Adrenal gland (tissue), 12 donors: ENCODE results near the gene XCR1. TPM values are rescaled to one million over a fixed set of nuclear protein-coding genes. Genes with fewer than 3 reads are reported as not detected.
"Not testable (repeated sequence)": the region's sequence is repeated elsewhere in the genome, so short reads cannot be mapped to it uniquely, and the experiment has no call there.

Source experiments
- DNase-seq, 7 donors: peaks; one replicate each; pipeline ENCODE4 v3.0.0-alpha.2; 2019 to 2020
- H3K27ac ChIP-seq, 5 donors: fragments of 200-600 bp; sonication (generic) in 4 of 5; 1 replicate in 3 of 5; 2 replicates in 2 of 5; pipeline versions ENCODE4 v1.5.1 to v1.8.0; 2016 to 2020; ENCODE audit warnings: mild to moderate bottlenecking in 1 of 5
- H3K27me3 ChIP-seq: fragments of 200-600 bp; 2 replicates; pipeline ENCODE4 v1.8.0; 2021
- H3K36me3 ChIP-seq, 2 donors: fragments of 200-600 bp; replicated peaks in 1 of 2; 1 replicate in 1 of 2; 2 replicates in 1 of 2; pipeline versions ENCODE4 v1.5.1 to v1.8.0; 2018 to 2022
- H3K4me1 ChIP-seq, 2 donors: fragments of 200-600 bp; replicated peaks in 1 of 2; 1 replicate in 1 of 2; 2 replicates in 1 of 2; pipeline versions ENCODE4 v1.5.1 to v1.8.0; 2018 to 2021
- H3K4me3 ChIP-seq, 4 donors: fragments of 200-600 bp; sonication (generic) in 3 of 4; one replicate each; pipeline ENCODE4 v1.5.1; 2016 to 2018
- H3K9me3 ChIP-seq, 3 donors: fragments of 200-600 bp; sonication (generic) in 1 of 3; replicated peaks in 1 of 3; 1 replicate in 2 of 3; 2 replicates in 1 of 3; pipeline versions ENCODE4 v1.5.1 to v1.8.0; 2016 to 2021
- POLR2A ChIP-seq, 2 donors: fragments of 450-650 bp; IDR thresholded peaks; one replicate each; pipeline ENCODE4 v1.6.1; 2017; ENCODE audit warnings: antibody characterized with exemption in 2 of 2, mild to moderate bottlenecking in 2 of 2, moderate library complexity in 1 of 2
- WGBS, 4 donors: extraction: QIAGEN DNeasy Blood & Tissue Kit in 2 of 4; methylation state at CpG; one replicate each; pipeline versions ENCODE4 v1.1.5 to v1.1.7; 2013 to 2017; 5-methylcytosine and 5-hydroxymethylcytosine counted together
- intact Hi-C, 2 donors: fragments of 100-400 bp; cut with DNase I; formaldehyde crosslinking; loops; one replicate each; pipeline versions ENCODE4 v1.14.1 to v1.15.0; 2022 to 2023
- polyA plus RNA-seq, 3 donors: library from polyadenylated mRNA; stranded (reverse); fragments of 200-250 nt in 2 of 3; fragments of 350-450 nt in 1 of 3; fragmentation: Illumina TruSeq in 1 of 3; extraction: RNeasy Lipid Tissue Mini Kit (QIAGEN cat#74804) in 1 of 3; gene quantifications; one replicate each; pipeline ENCODE4 v1.2.3, GENCODE V29; 2013 to 2014
- total RNA-seq, 9 donors: library from RNA; depleted of rRNA in 4 of 9; stranded (reverse); fragments of >200 nt in 4 of 9; fragments of 120-200 nt in 1 of 9; fragmentation: NEBNext Ultra II Directional in 1 of 9; extraction: Animal tissue kit (Norgen Biotek cat#: 25700) in 1 of 9; gene quantifications; one replicate each; pipeline versions ENCODE4 v1.1.0 to v1.2.4, GENCODE V29; 2013 to 2023
- TF ChIP-seq, protein P1 (sequence below), 6 experiments: fragments of 450-650 bp in 4 of 6; fragments of 200-600 bp in 2 of 6; sonication (generic) in 1 of 6; IDR thresholded peaks; 1 replicate in 5 of 6; 2 replicates in 1 of 6; pipeline versions ENCODE4 v1.5.1 to v1.8.0; 2016 to 2021; ENCODE audit warnings: antibody characterized with exemption in 6 of 6, mild to moderate bottlenecking in 2 of 6, moderate library complexity in 1 of 6
- donor health status: healthy with polysubstance abuse.
- donor health status: Bipolar disorder and iron deficiency.
- donor health status: DM: yes; HTN: yes; CAD: no.
- donor health status: DM: no; HTN: no; CAD: no.
- donor health status: DM: no; HTN: no; CAD: no.
- donor health status: DM: yes; HTN: yes; CAD: no.

The XCR1 gene
- total and polyA plus RNA-seq, 12 donors = under 0.01 to 0.18 (median 0.13) TPM; not detected in 5

DNA sequence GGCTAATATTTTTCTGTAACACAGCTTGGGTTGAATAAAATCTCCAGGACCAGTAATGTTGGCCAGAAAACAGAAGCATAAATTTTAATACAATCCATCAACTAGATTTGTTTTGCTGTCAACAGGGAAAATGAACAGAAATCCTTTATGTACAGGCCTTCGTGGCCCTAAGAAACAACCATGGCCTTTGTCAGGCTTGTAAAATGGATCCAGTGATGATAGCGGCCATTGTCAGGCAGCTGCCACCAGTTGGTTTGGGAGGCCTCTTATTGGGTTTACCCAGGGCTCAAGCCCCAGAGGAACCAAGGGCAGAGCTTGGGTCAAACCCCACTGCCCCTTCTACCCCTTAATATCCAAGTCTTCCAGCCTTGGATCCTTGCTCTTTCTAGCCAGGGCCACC lies 26.1 kb downstream of the XCR1 start:
- WGBS, 4 donors = 68 to 91% (median 90%) methylated on average over 2 of the region's 2 CpGs
- Histone ChIP-seq H3K27me3 (no peaks in the 10 kb centered on the region), H3K36me3 (no peaks in the 10 kb centered on the region), H3K4me1 (peaks cover under 1 to 4% of the 10 kb centered on the region in 2 donors), H3K4me3 (no peak overlapping the region), H3K9me3 (no peaks in the 10 kb centered on the region), H3K27ac (no peak overlapping the region)
- intact Hi-C loops = no loop called here
- DNase-seq = no peak
- TF ChIP-seq, protein P1, sequence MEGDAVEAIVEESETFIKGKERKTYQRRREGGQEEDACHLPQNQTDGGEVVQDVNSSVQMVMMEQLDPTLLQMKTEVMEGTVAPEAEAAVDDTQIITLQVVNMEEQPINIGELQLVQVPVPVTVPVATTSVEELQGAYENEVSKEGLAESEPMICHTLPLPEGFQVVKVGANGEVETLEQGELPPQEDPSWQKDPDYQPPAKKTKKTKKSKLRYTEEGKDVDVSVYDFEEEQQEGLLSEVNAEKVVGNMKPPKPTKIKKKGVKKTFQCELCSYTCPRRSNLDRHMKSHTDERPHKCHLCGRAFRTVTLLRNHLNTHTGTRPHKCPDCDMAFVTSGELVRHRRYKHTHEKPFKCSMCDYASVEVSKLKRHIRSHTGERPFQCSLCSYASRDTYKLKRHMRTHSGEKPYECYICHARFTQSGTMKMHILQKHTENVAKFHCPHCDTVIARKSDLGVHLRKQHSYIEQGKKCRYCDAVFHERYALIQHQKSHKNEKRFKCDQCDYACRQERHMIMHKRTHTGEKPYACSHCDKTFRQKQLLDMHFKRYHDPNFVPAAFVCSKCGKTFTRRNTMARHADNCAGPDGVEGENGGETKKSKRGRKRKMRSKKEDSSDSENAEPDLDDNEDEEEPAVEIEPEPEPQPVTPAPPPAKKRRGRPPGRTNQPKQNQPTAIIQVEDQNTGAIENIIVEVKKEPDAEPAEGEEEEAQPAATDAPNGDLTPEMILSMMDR (IDR thresholded peaks at IDR 0.05) = no peak
- no peak for TF ChIP-seq POLR2A (IDR thresholded peaks at IDR 0.05)

DNA sequence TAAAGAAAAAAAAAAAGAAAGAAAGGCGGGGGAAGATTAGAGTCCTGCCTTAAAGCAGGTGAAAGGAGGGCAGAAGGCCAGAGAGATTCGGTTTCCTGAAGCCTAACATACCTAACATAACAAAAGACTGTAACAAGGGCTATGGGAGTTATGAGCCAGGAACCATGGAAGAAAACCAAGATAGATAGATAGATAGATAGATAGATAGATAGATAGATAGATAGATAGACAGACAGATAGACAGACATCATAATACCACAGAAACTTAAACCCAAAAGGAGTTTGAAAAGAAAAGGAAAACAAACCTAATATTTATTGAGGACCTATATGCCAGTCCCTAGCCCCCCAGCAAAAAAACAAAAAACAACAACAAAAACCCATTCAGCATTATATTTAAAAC lies 29.3 kb downstream of the XCR1 start:
- Histone ChIP-seq H3K4me3 (no peak overlapping the region), H3K9me3 (no peaks in the 10 kb centered on the region), H3K27me3 (no peaks in the 10 kb centered on the region), H3K27ac (no peak overlapping the region), H3K4me1 (peaks cover 4 to 25% of the 10 kb centered on the region in 2 donors), H3K36me3 (no peaks in the 10 kb centered on the region)
- DNase-seq = no peak
- TF ChIP-seq, protein P1 (IDR thresholded peaks at IDR 0.05) = no peak
- TF ChIP-seq POLR2A (IDR thresholded peaks at IDR 0.05) = no peak
- intact Hi-C loops = no loop called here
- 69 to 85% (median 79%) methylated on average over 2 of the region's 2 CpGs for WGBS, 4 donors

DNA sequence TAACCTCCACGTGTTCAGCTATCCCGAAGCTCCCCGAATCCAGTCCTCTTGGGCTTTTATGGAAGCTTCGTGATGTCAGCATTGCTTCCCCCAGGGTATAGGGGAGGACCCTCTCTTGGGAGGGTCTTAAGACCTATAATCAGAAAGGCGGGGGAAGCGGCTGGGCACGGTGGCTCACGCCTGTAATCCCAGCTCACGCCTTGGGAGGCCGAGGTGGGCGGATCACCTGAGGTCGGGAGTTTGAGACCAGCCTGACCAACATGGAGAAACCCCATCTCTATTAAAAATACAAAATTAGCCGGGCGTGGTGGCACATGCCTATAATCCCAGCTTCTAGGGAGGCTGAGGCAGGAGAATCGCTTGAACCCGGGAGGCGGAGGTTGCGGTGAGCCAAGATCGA lies 29.8 kb downstream of the XCR1 start:
- H3K27me3 ChIP-seq, H3K27ac ChIP-seq, intact Hi-C loops, H3K4me3 ChIP-seq, DNase-seq, H3K36me3 ChIP-seq, H3K9me3 ChIP-seq: not testable (repeated sequence)
- peaks cover 4 to 29% of the 10 kb centered on the region in 2 donors for H3K4me1 ChIP-seq
- 86 to 90% (median 89%) methylated on average over 19 of the region's 19 CpGs for WGBS, 4 donors

DNA sequence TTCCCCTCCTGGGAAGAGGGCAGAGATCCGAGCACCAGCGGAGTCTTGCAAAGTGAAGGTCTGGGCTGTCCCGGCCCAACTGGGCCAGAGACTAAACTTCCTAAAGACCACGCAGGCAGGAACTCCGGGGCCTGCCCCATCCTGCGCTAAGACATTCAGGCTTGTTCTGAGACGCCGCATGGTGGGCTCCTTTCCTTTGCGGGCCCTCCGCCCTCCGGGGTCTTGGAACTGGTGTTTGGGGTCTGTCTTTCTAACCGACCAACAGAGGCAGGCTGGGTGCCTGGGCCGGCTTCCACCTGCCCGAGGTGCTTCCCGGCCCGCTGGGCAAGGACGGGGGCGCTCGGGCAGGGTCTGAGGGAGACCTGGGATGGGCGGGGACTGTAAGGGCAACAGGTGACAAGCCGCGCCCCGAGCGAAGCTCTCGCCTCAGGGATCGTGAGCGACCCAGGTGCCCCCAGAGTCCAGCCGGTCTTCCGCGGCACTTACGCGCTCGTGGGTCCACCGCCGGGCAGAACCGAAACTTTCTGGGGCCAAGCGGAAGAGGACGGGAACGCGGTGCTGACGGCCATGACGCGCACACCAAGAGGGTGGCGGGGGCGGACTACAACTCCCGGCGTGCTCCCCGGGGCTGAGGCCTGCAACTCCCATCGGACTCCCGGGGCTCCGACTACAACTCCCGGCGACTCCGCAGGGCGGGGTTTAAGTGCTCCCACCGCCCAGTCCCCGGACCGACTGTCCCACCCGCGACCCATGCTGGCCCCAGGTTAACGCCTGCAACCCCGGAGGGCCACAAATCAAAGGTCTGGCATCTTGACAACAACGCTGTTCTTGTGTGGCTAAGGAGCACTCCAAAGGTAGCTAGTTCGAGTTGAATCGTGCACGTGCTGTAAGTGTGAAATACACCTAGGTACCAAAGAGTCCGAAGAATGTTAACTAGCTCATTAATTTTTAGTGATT lies 31.8 kb downstream of the XCR1 start, which contains the start of gene FYCO1:
Gene FYCO1 (minus strand): TSS at position 589 of the 957 bp plus-strand sequence. CDS start 10,914 bp downstream, outside the sequence.
- intact Hi-C loops = no loop called here
- H3K36me3 ChIP-seq = no peaks in the 10 kb centered on the region
- peak within 1 kb of the TSS; percentile 76 to 99 (median 88) for H3K4me3 ChIP-seq
- H3K27me3 ChIP-seq = no peaks in the 10 kb centered on the region
- H3K9me3 ChIP-seq = no peaks in the 10 kb centered on the region
- peaks cover 4 to 44% of the 10 kb centered on the region in 2 donors for H3K4me1 ChIP-seq
- 1 to 4% (median 1%) methylated on average over 13 to 67 of the region's 67 CpGs for WGBS, 4 donors
- TF ChIP-seq, protein P1 (IDR thresholded peaks at IDR 0.05) = no peak
- TF ChIP-seq POLR2A (IDR thresholded peaks at IDR 0.05) = peak in 1 of 2 donors; percentile 82
- DNase-seq = peak; percentile 91 to 97 (median 95)
- H3K27ac ChIP-seq = peak within 1 kb of the TSS; percentile 69 to 96 (median 87)
